Urothelium cell line (cell line): ENCODE measurements around the gene KRTAP3-3.
"Not testable (repeated sequence)": the region's sequence is repeated elsewhere in the genome, so short reads cannot be mapped to it uniquely, and the experiment has no call there.

Source experiments
- DNase-seq: peaks from one replicate; pipeline ENCODE4 v3.0.0; 2011; ENCODE audit warnings: low spot score, mixed read lengths
- FAIRE-seq: peaks from 2 replicates; lab custom pipeline; 2011; peaks lifted over from hg19 to GRCh38; lab: Jason Lieb, UNC

Gene KRTAP3-3

GRCh38 chr17:40993839-40994238 lies at the start of gene KRTAP3-3:
Gene KRTAP3-3, minus strand, starts transcription at chr17:40994164. Its CDS starts 67 bp downstream, at chr17:40994097.
- DNase-seq = no peak

GRCh38 chr17:41042953-41043352 lies 49.0 kb upstream of the KRTAP3-3 start:
- DNase-seq (no peak), FAIRE-seq (no peak)

More at GRCh38 chr17:40993839-40994238, at the start of gene KRTAP3-3:
- peak; percentile 75 for FAIRE-seq

GRCh38 chr17:41040783-41041571 lies 47.0 kb upstream of the KRTAP3-3 start, which contains the start of gene KRTAP1-1:
Gene KRTAP1-1, minus strand, starts transcription at chr17:41041450. Its CDS starts 53 bp downstream, at chr17:41041397.
- DNase-seq = not testable (repeated sequence)

GRCh38 chr17:41037853-41038350 lies 43.9 kb upstream of the KRTAP3-3 start:
- FAIRE-seq (no peak), DNase-seq (no peak)

More at GRCh38 chr17:41040783-41041571, 47.0 kb upstream of the KRTAP3-3 start, which contains the start of gene KRTAP1-1:
- peak; percentile 92 for FAIRE-seq

DNA sequence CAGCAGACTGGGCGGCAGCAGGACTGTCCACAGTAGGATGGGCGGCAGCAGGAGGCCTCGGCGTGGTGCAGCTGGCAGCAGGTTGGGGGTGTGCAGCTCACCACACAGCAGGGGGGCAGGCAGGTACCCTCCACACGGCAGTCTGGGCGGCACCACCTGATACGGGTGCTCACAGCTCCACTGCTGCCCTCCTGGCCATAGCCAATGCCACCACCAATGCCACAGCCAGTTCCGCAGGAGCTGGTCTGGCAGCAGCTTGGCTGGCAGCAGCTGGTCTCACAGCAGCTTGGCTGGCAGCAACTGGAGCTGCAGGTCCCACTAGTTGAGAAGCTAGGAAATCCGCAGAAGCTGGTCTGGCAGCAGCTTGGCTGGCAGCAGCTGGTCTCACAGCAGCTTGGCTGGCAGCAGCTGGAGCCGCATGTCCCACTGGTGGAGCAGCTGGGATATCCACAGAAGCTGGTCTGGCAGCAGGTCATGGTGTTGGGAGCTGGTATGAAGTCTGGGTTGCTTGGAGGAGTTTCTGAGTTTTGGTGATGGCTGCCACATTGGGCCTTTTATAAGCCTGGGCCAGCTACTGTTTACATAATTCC lies 40.5 kb upstream of the KRTAP3-3 start, which contains the start of gene KRTAP1-3:
Gene KRTAP1-3 (minus strand): TSS at position 529 of the 590 bp plus-strand sequence. CDS start 53 bp downstream, at position 476.
- FAIRE-seq = peak; percentile 73
- DNase-seq = not testable (repeated sequence)

- DNase-seq (no peak), FAIRE-seq (peak; percentile 70)
Observed at GRCh38 chr17:41029633-41030245, 35.8 kb upstream of the KRTAP3-3 start, which contains the start of gene KRTAP1-4. Gene KRTAP1-4, minus strand, starts transcription at chr17:41030195. Its CDS starts 117 bp downstream, at chr17:41030078.

DNA sequence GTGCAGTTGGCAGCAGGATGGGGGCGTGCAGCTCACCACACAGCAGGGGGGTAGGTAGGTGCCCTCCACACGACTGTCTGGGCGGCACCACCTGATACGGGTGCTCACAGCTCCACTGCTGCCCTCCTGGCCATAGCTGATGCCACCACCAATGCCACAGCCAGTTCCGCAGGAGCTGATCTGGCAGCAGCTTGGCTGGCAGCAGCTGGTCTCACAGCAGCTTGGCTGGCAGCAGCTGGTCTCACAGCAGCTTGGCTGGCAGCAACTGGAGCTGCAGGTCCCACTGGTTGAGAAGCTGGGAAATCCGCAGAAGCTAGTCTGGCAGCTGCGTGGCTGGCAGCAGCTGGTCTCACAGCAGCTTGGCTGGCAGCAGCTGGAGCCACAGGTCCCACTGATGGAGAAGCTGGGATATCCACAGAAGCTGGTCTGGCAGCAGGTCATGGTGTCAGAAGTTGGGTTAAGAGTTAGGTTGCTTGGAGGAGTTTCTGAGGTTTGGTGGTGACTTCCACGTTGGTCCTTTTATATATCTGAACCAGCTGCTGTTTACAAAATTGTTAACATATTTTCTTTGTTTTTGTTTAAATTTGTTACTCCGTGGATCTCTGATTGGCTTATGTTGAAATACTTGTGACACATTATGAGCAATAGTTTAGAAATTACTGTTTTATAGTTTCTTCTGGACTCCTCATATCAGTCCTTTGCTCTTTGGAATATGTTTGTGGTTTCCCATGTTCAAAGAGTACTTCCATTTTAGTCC lies 32.9 kb upstream of the KRTAP3-3 start, which contains the start of gene KRTAP1-5:
Gene KRTAP1-5 (minus strand): TSS at position 494 of the 757 bp plus-strand sequence. CDS start 53 bp downstream, at position 441.
- DNase-seq (no peak), FAIRE-seq (no peak)

GRCh38 chr17:41024697-41025096 lies 30.7 kb upstream of the KRTAP3-3 start:
- DNase-seq (no peak), FAIRE-seq (no peak)

DNA sequence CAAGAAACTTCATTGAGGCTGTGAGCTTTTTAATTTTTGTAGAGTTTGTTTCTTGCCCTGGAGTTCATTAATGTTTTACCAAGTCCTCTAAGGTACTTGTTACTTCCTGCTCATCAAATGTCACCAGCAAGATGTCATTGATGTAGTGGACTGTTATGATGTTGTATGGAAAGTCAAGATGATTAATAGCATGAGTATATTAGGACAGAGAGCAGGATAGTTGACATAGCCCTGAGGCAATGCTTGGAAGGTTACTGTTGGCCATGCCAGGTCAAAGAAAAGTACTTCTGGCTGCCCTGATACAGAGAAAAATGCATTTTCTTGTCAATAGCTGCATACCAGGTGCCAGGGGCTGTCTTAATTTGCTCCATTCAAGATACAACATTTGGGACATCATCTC lies 26.4 kb upstream of the KRTAP3-3 start:
- no peak for FAIRE-seq
- no peak for DNase-seq

- DNase-seq (no peak), FAIRE-seq (no peak)
Observed at GRCh38 chr17:41019415-41019814, 25.5 kb upstream of the KRTAP3-3 start.

DNA sequence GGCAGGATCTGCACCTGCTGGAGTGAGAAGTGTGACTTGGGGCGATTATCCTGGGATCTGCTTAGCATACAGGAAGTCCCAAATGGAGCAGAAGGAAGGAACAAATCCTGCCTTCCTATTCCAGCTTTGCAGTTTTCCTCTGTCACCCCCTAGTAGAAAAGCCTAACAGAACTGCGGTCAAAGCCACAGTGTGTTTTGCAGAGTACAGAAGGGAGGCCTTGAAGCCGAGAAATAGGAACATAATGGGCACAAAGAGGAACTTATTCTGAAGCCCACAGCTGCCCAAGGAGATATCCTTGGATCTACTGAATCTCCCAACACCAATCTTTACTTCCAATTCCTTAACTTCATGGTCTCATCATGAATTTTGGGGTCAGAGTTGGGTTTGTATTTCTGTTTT lies 24.6 kb upstream of the KRTAP3-3 start:
- FAIRE-seq = no peak

DNA sequence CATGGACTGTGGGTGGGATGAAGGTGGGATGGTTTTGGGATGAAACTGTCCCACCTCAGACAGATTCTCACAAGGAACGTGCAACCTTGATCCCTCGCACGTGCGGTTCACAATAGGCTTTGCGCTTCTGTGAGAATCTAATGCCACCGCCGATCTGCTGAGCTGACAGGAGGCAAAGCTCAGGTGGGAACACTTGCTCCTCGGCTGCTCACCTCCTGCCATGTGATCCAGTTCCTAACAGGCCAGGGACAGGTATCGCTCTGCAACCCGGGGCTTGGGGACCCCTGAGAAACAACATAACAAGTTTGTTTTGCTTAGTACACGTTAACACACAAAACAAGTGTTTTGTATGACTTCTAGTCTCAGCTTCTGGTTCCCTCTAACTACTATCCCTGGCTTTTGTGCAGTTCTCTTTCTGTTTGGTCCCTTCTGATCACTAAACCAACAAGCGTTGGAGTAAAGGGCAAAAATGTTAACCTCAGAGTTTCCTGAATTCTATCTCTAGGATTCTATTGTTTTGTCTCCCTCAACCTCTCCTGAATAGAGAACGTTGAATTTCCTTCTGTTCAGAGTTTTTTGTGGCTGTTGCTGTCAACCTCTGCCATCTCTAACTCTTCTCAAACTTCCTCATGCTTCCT lies 22.7 kb upstream of the KRTAP3-3 start:
- FAIRE-seq (no peak), DNase-seq (no peak)

More for the DNA sequence above, 24.6 kb upstream of the KRTAP3-3 start:
- DNase-seq = no peak

DNA sequence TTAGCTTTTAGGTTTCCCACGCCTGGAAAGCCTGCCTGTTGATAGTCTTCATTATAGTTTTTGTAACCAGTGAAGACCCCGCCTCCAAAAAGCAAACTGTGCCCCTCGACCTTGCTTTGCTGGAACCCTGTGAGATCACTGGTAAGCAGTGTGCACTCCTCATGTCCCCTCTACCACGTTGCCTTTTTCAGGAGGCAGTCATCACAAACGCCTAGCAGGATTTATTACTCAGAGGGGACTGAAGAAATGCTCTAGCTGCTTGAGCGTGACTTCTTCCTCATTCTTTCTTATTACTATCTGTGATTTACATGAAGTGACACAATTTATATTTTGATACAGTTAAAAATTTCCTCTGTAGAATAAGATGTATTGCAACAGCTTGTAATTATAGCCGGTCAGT lies 21.5 kb upstream of the KRTAP3-3 start:
- DNase-seq = no peak
- no peak for FAIRE-seq

DNA sequence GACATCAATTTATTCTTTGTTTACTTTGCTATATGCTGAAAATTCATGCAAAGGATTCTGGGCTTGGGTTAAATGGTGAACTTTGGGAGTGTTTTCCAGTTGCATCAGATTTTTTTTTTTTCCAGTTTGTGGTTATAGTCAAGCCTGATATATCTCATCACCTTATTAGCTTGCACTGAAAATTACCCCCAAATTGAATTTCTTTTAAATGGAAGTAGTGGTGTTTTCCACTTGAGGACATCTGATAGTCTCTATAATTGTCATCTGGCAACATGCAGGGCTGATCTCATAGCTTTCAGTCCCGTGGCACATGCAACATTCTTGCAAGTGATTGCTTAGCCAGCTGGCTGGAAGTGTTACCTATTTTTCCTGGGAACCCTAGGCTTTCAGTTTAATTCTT lies 19.6 kb upstream of the KRTAP3-3 start:
- FAIRE-seq (no peak), DNase-seq (no peak)

DNA sequence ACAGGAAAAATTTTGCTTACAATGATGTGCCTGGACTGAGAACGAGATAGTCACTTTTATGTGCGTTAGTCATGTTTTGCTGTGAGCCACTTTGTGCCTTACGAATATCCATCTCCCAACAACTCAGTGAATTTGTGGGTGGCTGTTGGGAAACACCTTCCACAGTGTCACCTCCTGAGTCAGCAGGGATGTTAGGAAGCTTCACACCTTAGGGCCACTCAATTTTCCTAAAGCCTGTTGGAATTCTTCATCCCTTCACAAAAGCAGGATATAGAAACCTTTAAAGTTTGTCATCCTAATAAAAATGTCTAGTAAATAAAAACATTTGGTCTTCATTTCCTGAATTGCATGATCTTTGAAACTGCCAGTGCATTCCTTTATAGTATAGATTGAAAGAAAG lies 19.2 kb upstream of the KRTAP3-3 start:
- FAIRE-seq (no peak), DNase-seq (no peak)

DNA sequence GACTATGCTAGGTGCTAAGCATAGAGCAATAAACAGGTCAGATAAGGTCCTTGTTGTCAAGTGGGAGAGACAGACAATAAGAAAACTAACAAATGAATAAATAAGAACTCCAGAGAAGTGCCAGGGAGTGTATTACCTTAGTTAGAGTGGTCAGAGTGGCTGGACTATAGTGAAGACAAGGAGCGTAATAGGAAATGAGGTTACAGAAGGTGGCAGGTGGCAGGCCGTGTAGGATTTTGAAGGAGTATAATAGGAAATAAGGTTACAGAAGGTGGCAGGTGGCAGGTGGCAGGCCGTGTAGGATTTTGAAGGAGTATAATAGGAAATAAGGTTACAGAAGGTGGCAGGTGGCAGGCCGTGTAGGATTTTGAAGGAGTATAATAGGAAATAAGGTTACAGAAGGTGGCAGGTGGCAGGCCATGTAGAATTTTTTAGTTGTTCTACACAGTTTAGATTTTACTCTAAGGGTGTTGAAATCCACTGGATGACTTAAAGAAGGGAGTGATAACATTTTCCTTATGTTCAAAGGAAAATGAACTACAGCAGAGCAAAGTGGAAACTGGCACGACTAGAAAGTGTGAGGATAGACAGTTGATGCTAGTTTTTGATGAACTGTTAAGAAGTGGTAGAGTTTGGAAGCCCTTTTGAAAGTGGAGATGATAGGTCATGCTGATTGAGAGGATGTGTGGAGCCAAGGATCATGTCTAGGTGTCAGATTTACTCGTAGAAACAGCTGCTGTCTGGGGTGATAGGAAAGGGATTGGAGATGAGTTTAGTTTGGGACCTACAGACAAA lies 18.6 kb upstream of the KRTAP3-3 start:
- FAIRE-seq = no peak
- DNase-seq = no peak

GRCh38 chr17:41010441-41010840 lies 16.5 kb upstream of the KRTAP3-3 start:
- FAIRE-seq (no peak), DNase-seq (no peak)

DNA sequence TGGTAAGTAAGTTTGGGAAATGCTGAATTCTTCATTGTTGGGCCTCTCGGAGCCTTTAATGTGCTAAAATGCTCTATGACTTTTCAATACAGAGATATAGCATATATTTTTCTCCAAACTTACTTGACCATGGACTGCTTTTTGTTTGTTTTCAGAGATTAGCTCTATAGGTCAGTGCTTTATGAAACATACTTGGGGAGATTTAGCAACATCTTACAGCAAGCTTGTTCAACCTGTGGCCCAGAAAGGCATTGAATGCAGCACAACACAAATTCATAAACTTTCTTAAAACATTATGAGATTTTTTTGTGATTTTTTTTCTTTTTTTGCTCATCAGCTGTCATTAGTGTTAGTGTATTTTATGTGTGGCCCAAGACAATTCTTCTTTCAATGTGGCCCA lies 16.0 kb upstream of the KRTAP3-3 start:
- FAIRE-seq (no peak), DNase-seq (no peak)

DNA sequence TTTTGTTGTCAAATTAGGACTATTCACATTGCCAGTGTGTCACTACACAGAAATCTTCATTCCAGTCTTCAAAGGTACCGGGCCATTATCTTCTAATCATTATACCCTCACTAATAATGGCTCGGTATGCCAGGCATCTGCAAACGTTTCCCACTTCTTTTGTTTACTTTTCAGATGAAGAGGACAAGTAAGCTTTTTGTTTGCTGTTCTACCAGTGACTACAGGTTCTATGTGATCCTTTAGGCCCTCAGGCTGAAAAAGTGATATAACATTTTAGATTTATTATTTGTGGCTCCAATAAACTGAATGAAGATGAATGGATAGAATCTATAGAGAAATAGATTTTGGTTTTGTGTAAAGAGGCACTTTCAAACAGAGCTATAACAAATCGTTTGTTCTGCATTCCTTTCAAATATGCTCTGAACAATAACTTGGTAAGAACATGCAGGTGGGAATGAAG lies 15.4 kb upstream of the KRTAP3-3 start:
- no peak for DNase-seq
- no peak for FAIRE-seq
